Measurements from ENCODE around the gene ZDHHC14. TPM values are rescaled to one million over a fixed set of nuclear protein-coding genes. Genes with fewer than 3 reads are reported as not detected.

The ZDHHC14 gene
- total and polyA plus RNA-seq, 2 of the 8 experiments (the other 6 are each of a cell fraction or from before 2014, with no cell fraction given): 2.9 to 5.3 TPM

DNA sequence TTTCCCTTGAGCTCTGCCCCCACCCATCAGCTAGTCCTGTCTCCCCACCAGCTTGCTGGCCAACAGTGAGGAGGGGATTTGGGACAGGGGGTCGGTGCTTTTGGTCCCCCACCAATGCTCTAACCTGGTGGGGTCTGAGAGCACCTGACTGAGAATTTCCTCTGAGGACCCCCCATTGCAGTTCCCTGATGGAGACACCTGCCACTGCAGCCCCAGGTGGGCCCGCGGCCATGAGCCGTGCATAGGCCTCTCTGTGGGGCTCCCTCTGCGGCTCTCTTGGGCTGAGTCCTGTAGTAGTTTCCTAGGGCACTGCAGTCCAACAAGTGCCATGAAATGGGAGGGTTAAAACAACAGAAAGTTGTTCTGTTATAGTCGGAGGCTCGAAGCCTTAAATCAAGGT, 269.8 kb downstream of the ZDHHC14 start (continued):
- TF ChIP-seq NANOG (IDR thresholded peaks at IDR 0.05; ENCODE audit: insufficient read depth, low read depth, low read length, poor library complexity, severe bottlenecking) (no peak), ZNF274 (IDR thresholded peaks at IDR 0.05; ENCODE audit: borderline replicate concordance, extremely low read depth, low read length) (no peak), TEAD4 (IDR thresholded peaks at IDR 0.05; ENCODE audit: low read depth, low read length) (no peak), BCL11A (IDR thresholded peaks at IDR 0.05; ENCODE audit: low read depth in 2 of 2, low read length in 2 of 2) (no peak), BRCA1 (IDR thresholded peaks at IDR 0.05; ENCODE audit: low read depth, low read length) (no peak), RXRA (IDR thresholded peaks at IDR 0.05; ENCODE audit: insufficient read depth, low read depth, low read length) (no peak), CHD2 (IDR thresholded peaks at IDR 0.05; ENCODE audit: low read length) (no peak)
